HCT116 (cell line): ENCODE results near the gene POGLUT2. TPM values are rescaled to one million over a fixed set of nuclear protein-coding genes. Genes with fewer than 3 reads are reported as not detected.

Experiments
- ATAC-seq: fragments of 200-7000 bp; cut with Tn5 transposase; 2 replicates; pipeline ENCODE4 v1.9.1; 2020; ENCODE audit warnings: mild to moderate bottlenecking, moderate library complexity
- BruUV-seq: library from RNA; stranded (reverse); fragments of 400-500 nt; replicated peaks from 2 replicates; lab custom pipeline; 2021; lab: Mats Ljungman, UMichigan
- CTCF ChIA-PET: fragments of 300-600 bp; sonication (Branson Sonifier 250); formaldehyde crosslinking; loops from one replicate; lab custom pipeline; 2021; ENCODE audit warnings: antibody characterized with exemption; lab: Charles Lee
- POLR2A ChIA-PET: fragments of 300-600, 350-600 bp; sonication (Branson Sonifier 250); formaldehyde crosslinking; loops from one replicate; lab custom pipeline; 2021; ENCODE audit warnings: antibody characterized with exemption; lab: Charles Lee
- RAD21 ChIA-PET, 2 experiments: fragments of 300-600 bp; sonication (Branson Sonifier 250); formaldehyde crosslinking; loops; one replicate each; lab custom pipeline; 2023; ENCODE audit warnings: low total read pairs in 2 of 2; ENCODE audit not compliant: uncharacterized antibody in 2 of 2, unreplicated experiment in 2 of 2, low non-redundant PET in 1 of 2; lab: Charles Lee
- DNase-seq: peaks from one replicate; pipeline ENCODE4 v3.0.0-alpha.2; 2010; ENCODE audit warnings: low read depth, low spot score
- H2AFZ ChIP-seq: fragments of 200-600 bp; shearing (Covaris generic), sonication (generic); 2 replicates; pipeline ENCODE4 v1.6.1; 2017; ENCODE audit warnings: low read depth, mixed run types, mixed read lengths, antibody characterized with exemption, low read length; ENCODE audit not compliant: poor library complexity, severe bottlenecking
- H3K27ac ChIP-seq: 2 replicates; pipeline ENCODE4 v1.5.1; 2012; ENCODE audit warnings: low read depth, low read length
- H3K27me3 ChIP-seq: fragments of 200-600 bp; sonication (generic); 2 replicates; pipeline ENCODE4 v1.6.1; 2016; ENCODE audit warnings: mixed run types, low read length, mixed read lengths; ENCODE audit not compliant: insufficient read depth
- H3K36me3 ChIP-seq, 2 experiments: fragments of 200-500 bp in 1 of 2; fragments of 200-600 bp in 1 of 2; sonication (Bioruptor generic) in 1 of 2; sonication (generic) in 1 of 2; 2 replicates each; pipeline versions ENCODE4 v1.5.1 to v1.6.1; 2014 to 2016; ENCODE audit warnings: low read length in 2 of 2, inconsistent platforms in 1 of 2, mixed read lengths in 1 of 2, mixed run types in 1 of 2; ENCODE audit not compliant: insufficient read depth in 2 of 2, control insufficient read depth in 1 of 2
- H3K4me1 ChIP-seq, 2 experiments: fragments of 200-600 bp in 1 of 2; sonication (generic) in 1 of 2; 2 replicates each; pipeline versions ENCODE4 v1.5.1 to v1.6.1; 2012 to 2017; ENCODE audit warnings: low read length in 2 of 2, inconsistent platforms in 1 of 2, mild to moderate bottlenecking in 1 of 2, mixed read lengths in 1 of 2, mixed run types in 1 of 2, moderate library complexity in 1 of 2; ENCODE audit not compliant: insufficient read depth in 2 of 2, control insufficient read depth in 1 of 2
- H3K4me2 ChIP-seq: fragments of 200-600 bp; sonication (generic); 2 replicates; pipeline ENCODE4 v1.6.1; 2017; ENCODE audit warnings: mixed run types, low read length, mixed read lengths
- H3K4me3 ChIP-seq, 2 experiments: fragments of 200-600 bp in 1 of 2; sonication (generic) in 1 of 2; replicated peaks in 1 of 2; 2 replicates each; pipeline ENCODE4 v1.5.1; 2011 to 2016; ENCODE audit warnings: low read length in 2 of 2, control low read depth in 1 of 2, low read depth in 1 of 2, mild to moderate bottlenecking in 1 of 2, mixed read lengths in 1 of 2, mixed run types in 1 of 2
- H3K79me2 ChIP-seq: fragments of 200-600 bp; sonication (generic); 2 replicates; pipeline ENCODE4 v1.6.1; 2017; ENCODE audit warnings: mild to moderate bottlenecking, mixed run types, low read length, moderate library complexity, mixed read lengths; ENCODE audit not compliant: insufficient read depth
- H3K9ac ChIP-seq: fragments of 200-600 bp; sonication (generic); 2 replicates; pipeline ENCODE4 v1.6.1; 2016; ENCODE audit warnings: low read length, mixed read lengths
- H3K9me2 ChIP-seq: fragments of 200-600 bp; sonication (generic), shearing (Covaris generic); 2 replicates; pipeline ENCODE4 v1.6.1; 2017; ENCODE audit warnings: mixed run types, mild to moderate bottlenecking, moderate library complexity; ENCODE audit not compliant: insufficient read depth
- H3K9me3 ChIP-seq, 2 experiments: fragments of 200-500 bp in 1 of 2; fragments of 200-600 bp in 1 of 2; sonication (Bioruptor generic) in 1 of 2; sonication (generic) in 1 of 2; 2 replicates each; pipeline ENCODE4 v1.6.1; 2014 to 2017; ENCODE audit warnings: low read length in 2 of 2, mixed read lengths in 2 of 2, inconsistent platforms in 1 of 2, low read depth in 1 of 2, mild to moderate bottlenecking in 1 of 2, mixed run types in 1 of 2, moderate library complexity in 1 of 2; ENCODE audit not compliant: control insufficient read depth in 1 of 2, insufficient read depth in 1 of 2
- H4K20me1 ChIP-seq: fragments of 200-600 bp; sonication (generic), shearing (Covaris generic); 2 replicates; pipeline ENCODE4 v1.6.1; 2017; ENCODE audit warnings: mixed run types, mild to moderate bottlenecking, moderate library complexity; ENCODE audit not compliant: insufficient read depth
- CBX3 ChIP-seq: IDR thresholded peaks from 2 replicates; pipeline ENCODE4 v1.6.1; 2012; ENCODE audit warnings: low read depth
- EGR1 ChIP-seq: IDR thresholded peaks from 2 replicates; pipeline ENCODE4 v1.6.1; 2012; ENCODE audit warnings: low read depth
- EZH2 ChIP-seq: fragments of 200-600 bp; sonication (generic); IDR thresholded peaks from 2 replicates; pipeline ENCODE4 v1.6.1; 2017; ENCODE audit warnings: antibody characterized with exemption, mixed run types
- SP1 ChIP-seq: IDR thresholded peaks from 2 replicates; pipeline ENCODE4 v1.6.1; 2012; ENCODE audit warnings: low read depth
- ZFX ChIP-seq: fragments of 450-650 bp; IDR thresholded peaks from 2 replicates; pipeline ENCODE4 v1.6.1; 2017
- intact Hi-C: fragments of 100-400 bp; cut with micrococcal nuclease; formaldehyde crosslinking; loops from 2 replicates; pipeline ENCODE4 v1.10.0; 2022
- total RNA-seq: library from RNA; stranded (reverse); gene quantifications from one replicate; pipeline ENCODE4 v1.2.1, GENCODE V29; 2021; ENCODE audit not compliant: unreplicated experiment
- TF ChIP-seq, protein P1 (sequence below): IDR thresholded peaks from 2 replicates; pipeline ENCODE4 v1.6.1; 2011; ENCODE audit warnings: mild to moderate bottlenecking, low read length, moderate library complexity; ENCODE audit not compliant: insufficient replicate concordance; ENCODE audit errors: extremely low read depth
- TF ChIP-seq, protein P2 (sequence below): IDR thresholded peaks from 2 replicates; pipeline ENCODE4 v1.6.1; 2012
- TF ChIP-seq, protein P3 (sequence below): IDR thresholded peaks from 2 replicates; pipeline ENCODE4 v1.6.1; 2012; ENCODE audit warnings: low read depth

Gene POGLUT2
- total RNA-seq, 1 experiment from 2014 or later, result 4.8 TPM

DNA sequence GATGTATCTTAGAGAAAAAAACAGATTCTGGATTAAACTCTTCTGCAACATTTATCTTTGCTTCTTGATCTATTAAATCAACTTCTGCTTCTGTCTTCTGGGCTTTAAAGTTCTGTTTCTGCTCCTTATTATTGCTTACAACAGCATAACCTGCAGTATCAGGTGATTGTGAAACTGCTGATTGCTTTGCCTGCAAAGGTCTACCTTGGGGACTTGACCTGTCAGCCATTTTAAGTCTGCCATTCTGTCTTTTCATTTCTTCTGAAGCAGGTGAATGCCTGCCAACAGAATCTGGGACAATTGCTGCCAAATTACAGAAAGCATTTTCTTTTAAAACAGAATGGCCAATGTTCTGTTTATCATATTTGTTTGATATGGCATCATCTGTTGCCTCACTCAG is 56.3 kb downstream of the POGLUT2 start:
- CTCF ChIA-PET, result no interaction called here
- POLR2A ChIA-PET, result no interaction called here
- Histone ChIP-seq H2AFZ (no peak overlapping the region), H4K20me1 (no peaks in the 10 kb centered on the region), H3K36me3 (no peaks in the 10 kb centered on the region), H3K4me2 (no peak overlapping the region), H3K27ac (no peak overlapping the region), H3K9me2 (no peaks in the 10 kb centered on the region), H3K4me1 (no peaks in the 10 kb centered on the region), H3K9ac (no peak overlapping the region), H3K9me3 (no peaks in the 10 kb centered on the region), H3K27me3 (peaks cover 98% of the 10 kb centered on the region), H3K79me2 (no peaks in the 10 kb centered on the region), H3K4me3 (no peak overlapping the region)
- intact Hi-C loops, result no loop called here
- no peak for TF ChIP-seq EGR1
- no peak for TF ChIP-seq SP1
- TF ChIP-seq, protein P1, sequence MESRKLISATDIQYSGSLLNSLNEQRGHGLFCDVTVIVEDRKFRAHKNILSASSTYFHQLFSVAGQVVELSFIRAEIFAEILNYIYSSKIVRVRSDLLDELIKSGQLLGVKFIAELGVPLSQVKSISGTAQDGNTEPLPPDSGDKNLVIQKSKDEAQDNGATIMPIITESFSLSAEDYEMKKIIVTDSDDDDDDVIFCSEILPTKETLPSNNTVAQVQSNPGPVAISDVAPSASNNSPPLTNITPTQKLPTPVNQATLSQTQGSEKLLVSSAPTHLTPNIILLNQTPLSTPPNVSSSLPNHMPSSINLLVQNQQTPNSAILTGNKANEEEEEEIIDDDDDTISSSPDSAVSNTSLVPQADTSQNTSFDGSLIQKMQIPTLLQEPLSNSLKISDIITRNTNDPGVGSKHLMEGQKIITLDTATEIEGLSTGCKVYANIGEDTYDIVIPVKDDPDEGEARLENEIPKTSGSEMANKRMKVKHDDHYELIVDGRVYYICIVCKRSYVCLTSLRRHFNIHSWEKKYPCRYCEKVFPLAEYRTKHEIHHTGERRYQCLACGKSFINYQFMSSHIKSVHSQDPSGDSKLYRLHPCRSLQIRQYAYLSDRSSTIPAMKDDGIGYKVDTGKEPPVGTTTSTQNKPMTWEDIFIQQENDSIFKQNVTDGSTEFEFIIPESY, result no peak
- TF ChIP-seq, protein P2, sequence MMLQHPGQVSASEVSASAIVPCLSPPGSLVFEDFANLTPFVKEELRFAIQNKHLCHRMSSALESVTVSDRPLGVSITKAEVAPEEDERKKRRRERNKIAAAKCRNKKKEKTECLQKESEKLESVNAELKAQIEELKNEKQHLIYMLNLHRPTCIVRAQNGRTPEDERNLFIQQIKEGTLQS, result no peak
- no peak for TF ChIP-seq EZH2
- TF ChIP-seq ZFX, result no peak
- TF ChIP-seq CBX3, result no peak
- TF ChIP-seq, protein P3, sequence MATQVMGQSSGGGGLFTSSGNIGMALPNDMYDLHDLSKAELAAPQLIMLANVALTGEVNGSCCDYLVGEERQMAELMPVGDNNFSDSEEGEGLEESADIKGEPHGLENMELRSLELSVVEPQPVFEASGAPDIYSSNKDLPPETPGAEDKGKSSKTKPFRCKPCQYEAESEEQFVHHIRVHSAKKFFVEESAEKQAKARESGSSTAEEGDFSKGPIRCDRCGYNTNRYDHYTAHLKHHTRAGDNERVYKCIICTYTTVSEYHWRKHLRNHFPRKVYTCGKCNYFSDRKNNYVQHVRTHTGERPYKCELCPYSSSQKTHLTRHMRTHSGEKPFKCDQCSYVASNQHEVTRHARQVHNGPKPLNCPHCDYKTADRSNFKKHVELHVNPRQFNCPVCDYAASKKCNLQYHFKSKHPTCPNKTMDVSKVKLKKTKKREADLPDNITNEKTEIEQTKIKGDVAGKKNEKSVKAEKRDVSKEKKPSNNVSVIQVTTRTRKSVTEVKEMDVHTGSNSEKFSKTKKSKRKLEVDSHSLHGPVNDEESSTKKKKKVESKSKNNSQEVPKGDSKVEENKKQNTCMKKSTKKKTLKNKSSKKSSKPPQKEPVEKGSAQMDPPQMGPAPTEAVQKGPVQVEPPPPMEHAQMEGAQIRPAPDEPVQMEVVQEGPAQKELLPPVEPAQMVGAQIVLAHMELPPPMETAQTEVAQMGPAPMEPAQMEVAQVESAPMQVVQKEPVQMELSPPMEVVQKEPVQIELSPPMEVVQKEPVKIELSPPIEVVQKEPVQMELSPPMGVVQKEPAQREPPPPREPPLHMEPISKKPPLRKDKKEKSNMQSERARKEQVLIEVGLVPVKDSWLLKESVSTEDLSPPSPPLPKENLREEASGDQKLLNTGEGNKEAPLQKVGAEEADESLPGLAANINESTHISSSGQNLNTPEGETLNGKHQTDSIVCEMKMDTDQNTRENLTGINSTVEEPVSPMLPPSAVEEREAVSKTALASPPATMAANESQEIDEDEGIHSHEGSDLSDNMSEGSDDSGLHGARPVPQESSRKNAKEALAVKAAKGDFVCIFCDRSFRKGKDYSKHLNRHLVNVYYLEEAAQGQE, result no peak
- no peak for ATAC-seq
- DNase-seq, result no peak
- RAD21 ChIA-PET, result no interaction called here
- BruUV-seq, result no TSS peak
